Measurements from ENCODE around the gene CBX1. TPM values are rescaled to one million over a fixed set of nuclear protein-coding genes. Genes with fewer than 3 reads are reported as not detected.
A peak's percentile ranks its signal among the peaks of the same experiment; 100 is the strongest.

The CBX1 gene
- total and polyA plus RNA-seq, 10 of the 15 experiments (the other 5 are each of a cell fraction or from before 2014, with no cell fraction given) = 11.8 to 99.2 (median 43.5) TPM

GRCh38 chr17:48121923-48122664 is 20.8 kb upstream of the CBX1 start:
- H3K36me3 ChIP-seq (ENCODE audit: control insufficient read depth in 2 of 2, insufficient read depth in 2 of 2, low read length in 1 of 2) = peaks cover 26 to 35% of the 10 kb centered on the region in 2 experiments
- POLR2A ChIA-PET = interaction anchor here (1.0 to 3.0 kb wide), 2 partner anchors 9 to 121 kb away, joined by 3 to 20 read pairs; no protein-coding TSS in a partner anchor
- H3K9me3 ChIP-seq (replicated peaks; ENCODE audit: control insufficient read depth, insufficient read depth, low read length) = no peaks in the 10 kb centered on the region
- H3K79me2 ChIP-seq (ENCODE audit: control insufficient read depth, insufficient read depth, low read length) = peaks cover 9% of the 10 kb centered on the region
- no peak overlapping the region for H3K27ac ChIP-seq (ENCODE audit: control insufficient read depth, insufficient read depth)
- BruUV-seq (replicated peaks) = no TSS peak
- RAD21 ChIA-PET (ENCODE audit: unreplicated experiment) = interaction anchor here (1.3 to 6.1 kb wide), 3 partner anchors 11 to 41 kb away, joined by 3 to 43 read pairs (median 25); no protein-coding TSS in a partner anchor
- SMC1A ChIA-PET (ENCODE audit: uncharacterized antibody, unreplicated experiment) = interaction anchor here (1.2 to 16.1 kb wide), 3 partner anchors 8 to 44 kb away, joined by 5 to 205 read pairs (median 54); partner anchors contain the start of gene SNX11
- no peak overlapping the region; the same call in 1 of the 2 replicates for H3K9ac ChIP-seq (ENCODE audit: control insufficient read depth, insufficient read depth, low read length)
- no peak for ATAC-seq
- no peak overlapping the region for H2AFZ ChIP-seq (ENCODE audit: control insufficient read depth, low read depth, low read length)
- TF ChIP-seq USF2 (IDR thresholded peaks at IDR 0.05; ENCODE audit: borderline replicate concordance, low read depth, low read length) (no peak), RELA (IDR thresholded peaks at IDR 0.05; ENCODE audit: borderline replicate concordance, partially characterized antibody) (no peak), POLR2AphosphoS5 (IDR thresholded peaks at IDR 0.05; ENCODE audit: low read length) (peak; percentile 13; the same call in 1 of the 2 replicates), ZNF592 (IDR thresholded peaks at IDR 0.05) (no peak), NRF1 (conservative IDR thresholded peaks at IDR 0.05; ENCODE audit: low read depth, low read length) (no peak), E2F8 (IDR thresholded peaks at IDR 0.05; ENCODE audit: low read depth, partially characterized antibody) (no peak), ZNF687 (IDR thresholded peaks at IDR 0.05) (no peak), BMI1 (IDR thresholded peaks at IDR 0.05; ENCODE audit: borderline replicate concordance) (no peak)
- in situ Hi-C loops (cut with MboI) = no loop called here
- H3K4me2 ChIP-seq (ENCODE audit: control insufficient read depth, insufficient read depth) = no peak overlapping the region
- DNase-seq (ENCODE audit: low read depth, low spot score) = no peak
- H3K27me3 ChIP-seq (replicated peaks in 1 of 2; ENCODE audit: control insufficient read depth in 2 of 2, insufficient read depth in 2 of 2, low read length in 1 of 2) = no peaks in the 10 kb centered on the region
- H3K4me3 ChIP-seq = no peak overlapping the region
- intact Hi-C loops (cut with micrococcal nuclease; ENCODE audit: unreplicated experiment) = no loop called here
- no peaks in the 10 kb centered on the region for H3K4me1 ChIP-seq (ENCODE audit: control insufficient read depth, insufficient read depth, low read length)
- WGBS (ENCODE audit: insufficient coverage, insufficient replicate concordance, low lambda C conversion rate, missing lambda C conversion rate) = 91% methylated on average over 9 of the region's 9 CpGs
- peaks cover 2% of the 10 kb centered on the region; the same call in 1 of the 2 replicates for H4K20me1 ChIP-seq (ENCODE audit: control insufficient read depth, insufficient read depth)
- FAIRE-seq = no peak
- CTCF ChIA-PET = interaction anchor here (0.6 to 33.4 kb wide), 6 partner anchors 10 to 230 kb away, joined by 3 to 525 read pairs (median 12); no protein-coding TSS in a partner anchor
